ENCODE results near the gene NDRG3. TPM values are rescaled to one million over a fixed set of nuclear protein-coding genes. Genes with fewer than 3 reads are reported as not detected.

Gene NDRG3
- total RNA-seq, 1 experiment from 2014 or later: 23.6 TPM

- Histone ChIP-seq H3K4me1 (ENCODE audit: insufficient read depth, low read length) (no peaks in the 10 kb centered on the region; the same call in 1 of the 2 replicates), H3T11ph (ENCODE audit: low read length) (no peak overlapping the region), H3K9me3 (ENCODE audit: control insufficient read depth, low read depth, low read length) (no peaks in the 10 kb centered on the region), H2BK15ac (ENCODE audit: low read depth, low read length) (no peak overlapping the region), H3K27ac (ENCODE audit: insufficient read length, low read depth, low read length) (no peak overlapping the region), H3K27me3 (ENCODE audit: insufficient read depth, low read length) (no peaks in the 10 kb centered on the region), H2AK5ac (ENCODE audit: insufficient read length, low read length) (no peak overlapping the region), H2BK120ac (ENCODE audit: low read depth, low read length, poor library complexity, severe bottlenecking) (no peak overlapping the region), H4K5ac (ENCODE audit: insufficient read length, low read depth, low read length) (no peak overlapping the region), H3K4me2 (ENCODE audit: insufficient read depth, insufficient read length, low read length) (no peak overlapping the region), H2AFZ (ENCODE audit: low read length) (no peak overlapping the region), H3K23me2 (ENCODE audit: insufficient read length, low read depth, low read length, poor library complexity, severe bottlenecking) (no peaks in the 10 kb centered on the region), H3K4ac (ENCODE audit: low read depth, low read length) (no peak overlapping the region), H3K79me1 (ENCODE audit: insufficient read depth, low read depth, low read length, poor library complexity, severe bottlenecking) (no peaks in the 10 kb centered on the region), H2BK5ac (ENCODE audit: insufficient read length, low read length) (no peak overlapping the region), H3K56ac (ENCODE audit: insufficient read length, low read depth, low read length) (no peak overlapping the region), H4K91ac (ENCODE audit: insufficient read length, low read depth, low read length) (no peak overlapping the region), H2BK20ac (ENCODE audit: low read depth, low read length, poor library complexity, severe bottlenecking) (no peak overlapping the region), H2BK12ac (ENCODE audit: insufficient read length, low read depth, low read length) (no peak overlapping the region), H3K79me2 (ENCODE audit: insufficient read depth, low read length) (no peaks in the 10 kb centered on the region), H3K9ac (ENCODE audit: extremely low read depth, insufficient read length, low read length) (no peak overlapping the region), H3K14ac (ENCODE audit: insufficient read depth, low read length) (no peak overlapping the region), H4K8ac (replicated peaks; ENCODE audit: insufficient read length, low read depth, low read length) (no peak overlapping the region), H3K23ac (ENCODE audit: insufficient read length, low read depth, low read length) (no peak overlapping the region), H4K20me1 (ENCODE audit: control insufficient read depth, insufficient read depth, insufficient read length) (no peaks in the 10 kb centered on the region), H3K18ac (ENCODE audit: insufficient read length, low read depth, low read length) (no peak overlapping the region)
- Mint-ChIP-seq H3K9me3 (no peaks in the 10 kb centered on the region), H3K27me3 (ENCODE audit: low read depth) (no peaks in the 10 kb centered on the region; the same call in 1 of the 2 replicates), H3K4me3 (no peak overlapping the region), H3K36me3 (ENCODE audit: insufficient read depth in 1 of 3, low read depth in 3 of 3) (no peaks in the 10 kb centered on the region), H3K27ac (peak overlapping the region; percentile 41 to 93 (median 84); a peak in 4 of 7 replicates), H3K4me1 (peaks cover 16 to 23% of the 10 kb centered on the region in 2 experiments)
- TF ChIP-seq CTCF (conservative IDR thresholded peaks at IDR 0.05): no peak
- WGBS (ENCODE audit: extremely low coverage, insufficient read length, low lambda C conversion rate): no CpG with 5 or more reads among the region's 3 CpGs
- no peak for DNase-seq
Observed at GRCh38 chr20:36736451-36737182, 9.3 kb downstream of the NDRG3 start.
